Measurements from ENCODE around the gene MCC. TPM values are rescaled to one million over a fixed set of nuclear protein-coding genes. Genes with fewer than 3 reads are reported as not detected.

MCC gene
- total RNA-seq, 1 experiment from 2014 or later: 7.6 TPM

DNA sequence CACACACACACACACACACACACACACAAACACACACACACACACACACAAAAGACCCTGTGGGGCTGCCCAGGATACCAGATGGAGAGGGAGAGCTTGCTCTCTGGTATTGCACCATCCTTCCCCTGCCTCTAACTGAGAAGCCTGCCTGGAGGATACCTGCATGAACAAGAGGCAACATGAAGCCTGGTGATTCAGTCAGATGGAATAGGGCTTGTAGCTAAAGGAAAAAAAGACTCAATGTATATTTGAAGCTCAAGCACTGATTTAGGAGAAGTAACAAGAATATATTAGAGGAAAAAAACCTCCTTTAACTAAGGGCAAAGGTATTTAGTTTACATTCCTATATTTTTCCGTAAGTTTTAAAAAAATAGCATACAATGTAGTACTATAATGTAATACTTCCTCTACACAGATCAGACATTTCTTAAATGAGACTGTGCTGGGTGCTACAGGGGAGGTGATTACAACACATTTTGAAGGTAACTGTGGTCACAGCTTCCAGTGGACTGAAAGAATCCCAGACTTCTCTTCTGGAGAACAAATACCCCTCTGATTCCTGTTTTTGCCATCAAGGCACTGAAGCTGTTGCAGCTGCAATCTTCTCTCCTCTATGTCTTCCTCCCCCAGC lies 342.4 kb downstream of the MCC start:
- no peak overlapping the region for H3K4me2 ChIP-seq (ENCODE audit: insufficient read depth, insufficient read length, low read length)
- no peaks in the 10 kb centered on the region for H3K4me1 ChIP-seq (ENCODE audit: insufficient read depth, low read length)
- H3K4me1 Mint-ChIP-seq: peaks cover 19 to 30% of the 10 kb centered on the region in 2 experiments
- H3K79me2 ChIP-seq (ENCODE audit: insufficient read depth, low read length): no peaks in the 10 kb centered on the region
- no peaks in the 10 kb centered on the region for H3K27me3 ChIP-seq (ENCODE audit: insufficient read depth, low read length)
- H3K23ac ChIP-seq (ENCODE audit: insufficient read length, low read depth, low read length): no peak overlapping the region
- peaks cover 0 to 4% (median 0%) of the 10 kb centered on the region in 3 experiments; a peak in 1 of 7 replicates for H3K36me3 Mint-ChIP-seq (ENCODE audit: insufficient read depth in 1 of 3, low read depth in 3 of 3)
- no peak overlapping the region for H2AFZ ChIP-seq (ENCODE audit: low read length)
- no peak overlapping the region for H3K9ac ChIP-seq (ENCODE audit: extremely low read depth, insufficient read length, low read length)
- no peak overlapping the region for H2BK5ac ChIP-seq (ENCODE audit: insufficient read length, low read length)
- no peak overlapping the region for H2BK20ac ChIP-seq (ENCODE audit: low read depth, low read length, poor library complexity, severe bottlenecking)
- no peaks in the 10 kb centered on the region for H3K79me1 ChIP-seq (ENCODE audit: insufficient read depth, low read depth, low read length, poor library complexity, severe bottlenecking)
- no peak for DNase-seq
- H3K14ac ChIP-seq (ENCODE audit: insufficient read depth, low read length): no peak overlapping the region
- no peak overlapping the region for H4K5ac ChIP-seq (ENCODE audit: insufficient read length, low read depth, low read length)
- H3K4me3 Mint-ChIP-seq: no peak overlapping the region
- H3K9me3 Mint-ChIP-seq: no peaks in the 10 kb centered on the region
- H4K91ac ChIP-seq (ENCODE audit: insufficient read length, low read depth, low read length): no peak overlapping the region
- no peak overlapping the region for H3K4ac ChIP-seq (ENCODE audit: low read depth, low read length)
- no peak overlapping the region for H3K27ac ChIP-seq (ENCODE audit: insufficient read length, low read depth, low read length)
- no peaks in the 10 kb centered on the region for H3K23me2 ChIP-seq (ENCODE audit: insufficient read length, low read depth, low read length, poor library complexity, severe bottlenecking)
- no CpG with 5 or more reads among the region's 1 CpG for WGBS (ENCODE audit: extremely low coverage, insufficient read length, low lambda C conversion rate)
- TF ChIP-seq, protein P1, sequence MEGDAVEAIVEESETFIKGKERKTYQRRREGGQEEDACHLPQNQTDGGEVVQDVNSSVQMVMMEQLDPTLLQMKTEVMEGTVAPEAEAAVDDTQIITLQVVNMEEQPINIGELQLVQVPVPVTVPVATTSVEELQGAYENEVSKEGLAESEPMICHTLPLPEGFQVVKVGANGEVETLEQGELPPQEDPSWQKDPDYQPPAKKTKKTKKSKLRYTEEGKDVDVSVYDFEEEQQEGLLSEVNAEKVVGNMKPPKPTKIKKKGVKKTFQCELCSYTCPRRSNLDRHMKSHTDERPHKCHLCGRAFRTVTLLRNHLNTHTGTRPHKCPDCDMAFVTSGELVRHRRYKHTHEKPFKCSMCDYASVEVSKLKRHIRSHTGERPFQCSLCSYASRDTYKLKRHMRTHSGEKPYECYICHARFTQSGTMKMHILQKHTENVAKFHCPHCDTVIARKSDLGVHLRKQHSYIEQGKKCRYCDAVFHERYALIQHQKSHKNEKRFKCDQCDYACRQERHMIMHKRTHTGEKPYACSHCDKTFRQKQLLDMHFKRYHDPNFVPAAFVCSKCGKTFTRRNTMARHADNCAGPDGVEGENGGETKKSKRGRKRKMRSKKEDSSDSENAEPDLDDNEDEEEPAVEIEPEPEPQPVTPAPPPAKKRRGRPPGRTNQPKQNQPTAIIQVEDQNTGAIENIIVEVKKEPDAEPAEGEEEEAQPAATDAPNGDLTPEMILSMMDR (conservative IDR thresholded peaks at IDR 0.05): no peak
- peak overlapping the region in 1 of 3 experiments; percentile 17; a peak in 1 of 7 replicates for H3K27ac Mint-ChIP-seq
- no peak overlapping the region for H2AK5ac ChIP-seq (ENCODE audit: insufficient read length, low read length)
- no peaks in the 10 kb centered on the region for H4K20me1 ChIP-seq (ENCODE audit: control insufficient read depth, insufficient read depth, insufficient read length)
- H3T11ph ChIP-seq (ENCODE audit: low read length): no peak overlapping the region
- no peak overlapping the region for H2BK12ac ChIP-seq (ENCODE audit: insufficient read length, low read depth, low read length)
- peaks cover 1% of the 10 kb centered on the region; the same call in 1 of the 2 replicates for H3K27me3 Mint-ChIP-seq (ENCODE audit: low read depth)
- H2BK15ac ChIP-seq (ENCODE audit: low read depth, low read length): no peak overlapping the region
- no peaks in the 10 kb centered on the region for H3K9me3 ChIP-seq (ENCODE audit: control insufficient read depth, low read depth, low read length)
- H2BK120ac ChIP-seq (ENCODE audit: low read depth, low read length, poor library complexity, severe bottlenecking): no peak overlapping the region
- no peak overlapping the region for H3K18ac ChIP-seq (ENCODE audit: insufficient read length, low read depth, low read length)
- H4K8ac ChIP-seq (replicated peaks; ENCODE audit: insufficient read length, low read depth, low read length): no peak overlapping the region
- H3K56ac ChIP-seq (ENCODE audit: insufficient read length, low read depth, low read length): no peak overlapping the region

All from H9 (cell line).